OCI-M2 (cell line): Measurements from ENCODE around the gene NUDT21.
"Not testable (repeated sequence)": the region's sequence is repeated elsewhere in the genome, so short reads cannot be mapped to it uniquely, and the experiment has no call there.

Experiments
- DNase-seq: peaks from one replicate; lab custom pipeline; 2025; ENCODE audit not compliant: unreplicated experiment; lab: John Stamatoyannopoulos, UW

The NUDT21 gene

DNA sequence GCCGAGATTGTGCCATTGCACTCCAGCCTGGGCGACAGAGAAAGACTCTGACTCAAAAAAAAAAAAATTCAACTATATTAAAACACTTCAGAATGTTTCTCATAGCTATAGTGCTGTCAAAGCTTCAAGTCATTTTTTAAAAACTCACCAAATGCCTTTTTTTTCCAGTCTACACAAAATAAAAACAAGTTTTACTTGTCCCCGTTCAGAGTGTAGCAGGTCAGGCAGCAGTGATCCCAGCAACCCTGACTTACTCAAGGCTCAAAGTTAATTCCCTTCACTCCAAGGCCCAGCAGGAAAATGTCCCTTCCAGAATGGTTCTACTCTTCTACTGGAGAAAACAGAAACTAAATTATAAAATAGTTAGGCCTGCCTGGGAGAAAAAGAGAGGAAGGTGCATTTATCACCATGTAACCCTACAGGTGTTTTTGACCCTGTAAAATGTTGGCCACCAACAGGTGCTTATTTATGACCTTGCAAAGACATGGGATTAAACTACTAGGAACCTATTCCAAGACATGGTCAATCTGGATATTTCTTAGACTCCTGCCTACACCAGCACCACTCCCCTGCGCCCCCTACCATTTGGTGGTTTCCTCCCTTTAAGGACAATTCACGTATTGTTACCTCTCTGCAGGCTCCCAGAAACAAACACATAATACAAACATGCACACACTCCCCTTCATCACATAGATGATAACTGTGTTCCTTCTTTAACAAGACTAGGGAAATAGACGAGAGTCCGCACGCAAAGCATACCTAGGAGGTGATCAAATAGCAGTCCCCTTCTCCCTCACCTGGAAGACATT is 31.2 kb downstream of the NUDT21 start:
- no peak for DNase-seq

GRCh38 chr16:56417138-56417537 is 34.0 kb downstream of the NUDT21 start:
- no peak for DNase-seq

DNA sequence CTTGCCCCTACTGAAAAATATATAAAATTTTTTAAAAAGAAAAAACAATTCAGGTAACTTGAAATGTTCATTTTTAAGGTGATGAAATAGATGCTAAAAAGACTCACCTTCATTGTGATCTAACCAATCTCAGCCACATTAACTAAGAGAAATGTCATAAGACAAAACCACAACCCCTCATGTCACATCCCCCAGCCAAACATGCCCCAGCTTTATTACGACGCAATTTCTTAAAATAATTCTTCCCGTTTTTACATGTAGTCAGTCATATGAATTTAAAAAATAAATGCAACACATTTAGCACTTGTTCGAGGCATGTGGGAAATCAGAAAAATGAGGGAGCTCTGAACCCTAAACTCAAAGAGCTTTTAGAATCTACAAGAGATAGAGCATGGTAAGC is 35.3 kb downstream of the NUDT21 start:
- DNase-seq = no peak

- peak; percentile 22 for DNase-seq
Observed at GRCh38 chr16:56414366-56414765, 36.8 kb downstream of the NUDT21 start.

DNA sequence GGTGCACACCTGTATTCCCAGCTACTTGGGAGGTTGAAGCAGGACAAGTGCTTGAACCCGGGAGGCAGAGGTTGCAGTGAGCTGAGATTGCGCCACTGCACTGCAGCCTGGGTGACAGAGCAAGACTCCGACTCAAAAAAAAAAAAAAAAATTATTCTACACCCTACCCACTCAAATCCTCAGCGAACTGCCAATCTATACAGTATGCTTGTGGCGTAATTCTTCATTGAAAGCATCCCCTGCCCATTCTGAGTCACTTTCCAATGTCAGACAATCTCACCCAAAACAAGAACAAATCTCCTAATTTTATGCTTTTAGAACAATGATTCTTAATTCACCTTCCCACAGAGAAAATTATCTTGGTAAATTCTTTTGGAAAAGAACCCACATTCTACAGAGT is 37.8 kb downstream of the NUDT21 start:
- no peak for DNase-seq

DNA sequence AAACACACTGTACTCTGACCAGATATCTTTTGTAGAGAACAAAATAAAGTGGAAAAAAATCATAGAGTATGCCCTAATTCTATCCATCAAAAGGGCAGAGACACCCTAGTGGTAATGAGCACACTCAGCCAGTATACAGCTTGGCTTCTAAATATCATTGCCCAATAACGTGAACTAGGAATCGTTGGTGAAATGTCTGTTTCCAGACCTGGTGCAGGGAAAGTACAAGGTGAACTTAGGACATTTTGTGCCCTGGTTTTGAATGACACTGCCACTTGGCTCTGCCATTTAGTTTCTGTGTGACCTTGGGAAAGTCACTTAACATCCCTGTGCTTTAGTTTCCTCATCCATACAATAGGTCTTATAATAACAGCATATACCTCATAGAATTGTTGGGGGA is 39.5 kb downstream of the NUDT21 start:
- DNase-seq = no peak

DNA sequence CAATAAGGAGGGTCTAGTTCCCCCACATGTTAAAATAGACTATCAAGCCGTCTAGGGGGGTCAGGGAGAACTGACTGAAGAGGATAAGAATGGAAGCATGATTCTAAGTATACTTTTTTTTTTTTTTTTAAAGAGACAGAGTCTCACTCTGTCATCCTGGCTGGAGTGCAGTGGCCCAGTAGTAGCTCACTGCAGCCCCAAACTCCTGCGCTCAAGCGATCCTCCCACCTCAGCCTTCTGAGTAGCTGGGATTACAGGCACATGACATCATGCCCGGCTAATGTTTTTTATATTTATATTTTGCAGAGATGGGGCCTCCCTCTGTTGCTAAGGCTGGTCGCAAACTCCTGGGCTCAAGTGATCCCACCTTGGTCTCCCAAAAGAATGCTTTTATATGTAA is 40.0 kb downstream of the NUDT21 start:
- no peak for DNase-seq

- no peak for DNase-seq
Observed at GRCh38 chr16:56409195-56409594, 41.9 kb downstream of the NUDT21 start.

DNA sequence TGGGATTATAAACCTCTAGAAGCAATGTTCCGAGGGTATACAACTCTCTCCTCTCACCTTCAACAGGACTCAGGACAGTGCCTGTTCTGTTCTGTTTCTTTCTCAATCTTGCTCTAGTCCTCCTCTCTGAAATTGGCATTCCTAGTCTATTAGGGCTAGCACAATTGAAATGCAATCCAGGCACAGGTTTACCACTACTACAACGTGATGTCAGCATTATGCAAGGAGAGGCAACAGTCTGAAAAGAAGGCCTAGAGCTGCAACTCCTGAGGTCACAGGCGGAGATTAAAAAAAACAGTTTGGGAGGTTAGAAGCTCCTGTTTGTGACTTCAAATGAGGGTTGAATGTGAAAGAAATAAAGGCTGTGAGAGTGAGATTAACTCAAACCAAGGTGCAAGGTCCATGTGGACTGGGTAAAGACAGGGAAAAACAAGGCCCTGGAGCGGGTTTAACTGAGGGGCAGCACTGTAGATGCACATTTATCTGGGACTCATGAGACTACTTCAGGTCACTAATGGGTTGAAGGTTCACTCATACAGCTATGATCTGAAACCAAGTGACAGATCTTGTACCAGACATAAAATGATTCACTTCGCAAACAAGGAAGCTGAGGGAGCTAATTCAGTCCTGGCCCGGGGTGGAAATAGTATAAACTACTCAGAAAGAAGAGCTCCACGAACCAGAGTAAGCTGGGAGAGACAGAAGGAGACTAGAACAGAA is 42.6 kb downstream of the NUDT21 start:
- no peak for DNase-seq

GRCh38 chr16:56405977-56406672 is 45.0 kb downstream of the NUDT21 start:
- no peak for DNase-seq

DNA sequence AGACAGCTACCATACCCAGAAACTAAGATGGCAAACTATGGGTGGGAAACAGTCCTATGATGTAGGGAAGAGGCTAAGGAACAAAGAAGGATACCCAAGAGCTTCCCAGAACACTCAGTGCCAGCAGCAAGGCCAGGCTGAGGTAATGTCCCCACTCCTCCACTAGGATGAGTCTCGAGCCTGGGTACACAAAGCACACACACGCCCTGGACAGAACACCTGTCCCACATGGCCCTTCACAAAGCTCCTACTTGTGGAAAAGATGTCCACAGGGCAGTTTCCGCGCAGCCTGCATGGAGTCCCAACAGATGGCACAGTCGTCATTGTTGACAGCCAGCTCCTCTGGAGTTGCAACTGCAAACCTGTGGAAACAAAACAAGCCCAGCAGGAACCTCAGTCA is 49.6 kb downstream of the NUDT21 start:
- DNase-seq = no peak

DNA sequence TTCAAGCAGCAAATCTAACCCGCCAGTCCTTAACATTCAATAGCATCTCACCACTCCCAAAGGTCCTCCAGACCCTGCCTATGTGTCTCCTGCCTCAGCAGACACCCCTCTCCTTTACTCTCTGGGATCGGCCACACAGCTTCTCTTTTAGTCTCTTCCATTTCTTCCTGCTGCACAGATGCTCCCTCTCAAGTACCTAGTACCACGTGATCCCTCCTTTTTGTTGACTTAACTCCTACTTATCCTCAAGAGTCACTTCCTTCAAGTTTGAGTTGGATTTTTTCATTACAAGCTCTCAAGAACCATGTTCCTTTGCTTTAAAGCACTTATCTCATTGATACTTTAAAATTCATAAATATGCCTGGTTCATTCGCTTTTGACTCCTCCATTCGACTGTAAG is 50.7 kb downstream of the NUDT21 start:
- no peak for DNase-seq

GRCh38 chr16:56399486-56399885 is 51.6 kb downstream of the NUDT21 start:
- no peak for DNase-seq

DNA sequence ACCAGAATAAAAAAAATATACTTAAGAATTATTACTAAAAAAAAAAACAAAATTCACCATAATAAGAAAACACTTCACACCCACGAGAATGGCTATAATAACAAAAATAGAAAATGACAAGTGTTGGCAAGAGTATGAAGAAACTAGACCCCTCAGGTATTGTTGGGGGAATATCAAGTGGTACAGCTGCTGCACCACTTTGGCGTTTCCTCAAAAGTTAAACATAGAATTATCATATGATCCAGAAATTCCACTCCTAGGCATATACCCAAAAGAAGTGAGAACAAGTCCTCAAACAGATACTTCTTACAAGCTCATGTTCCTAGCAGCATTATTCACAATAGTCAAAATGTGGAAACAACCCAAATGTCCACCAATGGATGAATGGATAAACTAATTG is 52.1 kb downstream of the NUDT21 start:
- no peak for DNase-seq

GRCh38 chr16:56396724-56397123 is 54.4 kb downstream of the NUDT21 start:
- not testable (repeated sequence) for DNase-seq

DNA sequence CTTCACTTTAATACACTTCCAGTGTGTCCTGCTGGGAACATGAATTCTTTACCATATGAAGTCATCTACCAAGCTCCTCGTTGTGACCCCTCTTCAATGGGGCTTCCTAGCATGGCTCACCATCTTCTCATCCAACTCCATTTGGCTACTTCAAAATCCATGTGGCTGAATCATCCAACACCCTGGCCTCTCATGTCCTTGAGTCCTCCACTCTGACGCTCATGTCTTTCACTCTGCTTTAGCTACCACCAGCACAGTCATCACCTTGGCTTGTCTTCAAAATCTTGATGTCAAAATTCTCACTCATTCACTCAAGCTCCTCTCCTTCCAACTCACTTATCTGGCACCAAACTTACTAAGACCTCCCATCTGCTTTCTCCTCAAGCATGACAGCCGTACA is 61.6 kb downstream of the NUDT21 start:
- DNase-seq = no peak

DNA sequence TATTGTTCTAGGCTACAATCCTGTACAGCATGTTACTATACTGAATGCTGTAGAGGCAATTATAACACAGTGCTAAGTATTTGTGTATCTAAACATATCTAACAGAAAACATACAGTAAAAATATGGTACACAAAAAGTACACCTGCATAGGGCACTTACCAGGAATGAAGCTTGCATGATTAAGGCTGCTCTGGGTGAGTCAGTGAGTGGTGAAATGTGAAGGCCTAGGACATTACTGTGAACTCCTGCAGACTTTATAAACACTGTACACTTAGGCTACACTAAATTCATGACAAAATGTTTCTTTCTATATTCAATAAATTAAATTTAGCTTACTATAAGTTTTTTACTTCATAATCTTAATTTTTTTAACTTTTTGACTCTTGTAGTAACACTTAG is 62.9 kb downstream of the NUDT21 start:
- DNase-seq = no peak

DNA sequence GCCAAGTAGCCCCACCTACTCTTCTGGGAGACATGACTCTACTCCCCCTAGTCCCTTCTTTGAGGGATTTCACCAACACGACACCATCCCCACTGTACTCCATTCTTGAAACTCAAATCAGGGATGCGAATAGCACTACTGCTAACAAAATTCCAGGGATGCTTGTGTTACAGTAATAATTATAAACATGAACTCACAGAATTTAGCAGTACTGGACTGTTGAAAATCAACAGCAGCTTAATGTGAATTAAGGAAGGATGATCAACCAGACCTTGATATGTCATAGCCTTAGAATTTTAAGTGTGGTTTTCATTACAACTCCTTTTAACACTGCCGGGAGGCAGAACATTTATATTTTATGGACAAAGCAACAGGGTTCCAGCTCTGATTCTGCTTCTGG is 63.7 kb downstream of the NUDT21 start:
- DNase-seq = no peak

DNA sequence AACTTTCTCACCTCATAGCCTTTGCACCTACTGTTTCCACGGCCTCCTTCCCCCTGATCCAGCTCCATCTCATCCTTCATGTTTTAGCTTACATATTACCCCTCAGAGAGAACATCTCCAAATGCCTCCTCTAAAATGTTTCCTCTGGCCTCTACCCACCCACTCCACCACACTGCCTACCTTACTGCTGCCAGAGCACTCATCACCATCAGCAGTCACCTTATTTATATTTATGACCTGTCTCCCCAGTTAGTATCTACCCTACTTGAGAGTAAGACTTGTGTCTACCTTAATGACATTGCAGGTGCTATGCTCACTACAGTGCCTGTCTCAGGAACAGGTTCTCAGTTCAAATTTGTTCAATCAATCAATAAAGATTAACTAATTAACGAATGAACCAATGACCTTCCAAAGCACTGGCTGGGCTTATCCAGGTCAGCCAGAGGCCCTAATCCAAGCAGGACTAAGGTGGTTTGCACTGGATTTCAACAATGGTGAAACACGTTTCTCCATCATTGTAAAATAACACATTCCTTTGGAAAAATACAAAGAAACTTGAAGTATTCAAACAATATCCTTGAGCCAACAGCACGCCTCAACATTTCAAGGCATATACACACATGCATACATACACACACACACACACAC is 66.9 kb downstream of the NUDT21 start:
- DNase-seq = no peak

GRCh38 chr16:56382901-56383355 is 68.2 kb downstream of the NUDT21 start:
- no peak for DNase-seq

DNA sequence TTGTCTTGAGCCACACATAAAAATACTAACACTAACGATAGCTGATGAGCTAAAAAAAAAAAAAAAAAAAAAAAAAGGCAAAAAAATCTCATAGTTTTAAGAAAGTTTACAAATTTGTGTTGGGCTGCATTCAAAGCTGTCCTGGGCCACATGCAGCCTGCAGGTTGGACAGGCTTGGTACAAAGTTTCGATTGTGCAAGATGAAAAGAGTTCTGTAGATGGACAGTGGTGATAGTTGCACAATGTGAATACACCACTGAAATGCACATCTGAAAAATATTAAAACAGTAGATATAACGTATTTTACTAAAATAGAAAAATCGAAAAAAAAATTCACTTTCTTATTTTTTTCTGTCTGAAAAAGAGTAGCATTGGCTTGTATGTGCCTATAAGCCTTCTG is 68.7 kb downstream of the NUDT21 start:
- DNase-seq = no peak
